Posterior cingulate gyrus (tissue), 11 donors: ENCODE results near the gene GAL3ST3.
A peak's percentile ranks its signal among the peaks of the same experiment; 100 is the strongest.
"Not testable (repeated sequence)": the region's sequence is repeated elsewhere in the genome, so short reads cannot be mapped to it uniquely, and the experiment has no call there.

ENCODE experiments used
- DNase-seq, 10 donors: peaks; one replicate each; pipeline versions ENCODE4 v3.0.0 to v3.0.0-alpha.2; 2020 to 2021; ENCODE audit warnings: mixed read lengths in 3 of 10
- intact Hi-C: fragments of 100-400 bp; cut with DNase I; formaldehyde crosslinking; loops from one replicate; pipeline ENCODE4 v1.15.1; 2023

GAL3ST3 gene, protein sequence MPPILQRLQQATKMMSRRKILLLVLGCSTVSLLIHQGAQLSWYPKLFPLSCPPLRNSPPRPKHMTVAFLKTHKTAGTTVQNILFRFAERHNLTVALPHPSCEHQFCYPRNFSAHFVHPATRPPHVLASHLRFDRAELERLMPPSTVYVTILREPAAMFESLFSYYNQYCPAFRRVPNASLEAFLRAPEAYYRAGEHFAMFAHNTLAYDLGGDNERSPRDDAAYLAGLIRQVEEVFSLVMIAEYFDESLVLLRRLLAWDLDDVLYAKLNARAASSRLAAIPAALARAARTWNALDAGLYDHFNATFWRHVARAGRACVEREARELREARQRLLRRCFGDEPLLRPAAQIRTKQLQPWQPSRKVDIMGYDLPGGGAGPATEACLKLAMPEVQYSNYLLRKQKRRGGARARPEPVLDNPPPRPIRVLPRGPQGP

DNA sequence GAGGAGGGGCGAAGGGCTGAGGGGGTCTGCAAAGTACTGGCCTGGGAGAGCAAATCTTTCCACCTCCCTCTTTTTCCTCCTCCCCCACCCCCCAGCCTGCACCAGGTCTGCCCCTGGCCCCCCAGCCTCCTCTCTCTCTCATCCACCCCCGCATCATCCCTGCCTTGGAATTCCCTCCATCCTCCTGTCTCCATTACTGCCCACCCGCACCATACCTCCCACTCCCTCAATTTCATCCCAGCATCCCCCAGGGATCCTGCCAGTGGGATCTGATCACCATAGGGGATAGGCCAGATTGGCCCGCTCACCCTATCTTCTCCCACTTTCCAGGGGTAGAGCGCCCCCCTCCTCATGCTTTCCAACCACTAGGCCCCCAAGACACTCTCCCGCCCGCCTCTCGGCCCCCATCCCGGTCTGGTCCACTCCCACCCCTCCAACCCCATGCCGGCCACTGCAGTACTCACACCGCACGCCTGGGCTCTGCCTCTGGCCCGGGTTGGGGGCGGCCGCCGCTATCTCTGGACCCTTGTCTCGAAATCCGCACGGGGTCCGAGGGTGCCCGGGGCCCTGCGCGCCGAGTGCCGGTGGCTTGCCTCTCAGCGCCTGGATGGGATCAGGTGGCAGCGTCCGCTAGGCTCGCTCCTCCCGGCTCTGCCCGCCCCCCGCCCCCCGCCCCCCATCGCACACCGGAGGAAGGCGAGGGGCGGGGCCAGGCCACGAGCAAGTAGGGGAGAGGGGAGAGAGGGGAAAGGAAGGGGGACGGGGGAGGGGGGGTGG is at the start of gene GAL3ST3:
Gene GAL3ST3 (minus strand): TSS at position 615 of the 777 bp plus-strand sequence. CDS start 3,746 bp downstream, outside the sequence.
- peak in 4 of 10 donors; percentile 15 to 89 (median 60) for DNase-seq
- intact Hi-C loops = loop anchor here (5.0 kb wide), 1 partner anchor 46 kb away; the partner anchor contains the start of genes BANF1 and EIF1AD

DNA sequence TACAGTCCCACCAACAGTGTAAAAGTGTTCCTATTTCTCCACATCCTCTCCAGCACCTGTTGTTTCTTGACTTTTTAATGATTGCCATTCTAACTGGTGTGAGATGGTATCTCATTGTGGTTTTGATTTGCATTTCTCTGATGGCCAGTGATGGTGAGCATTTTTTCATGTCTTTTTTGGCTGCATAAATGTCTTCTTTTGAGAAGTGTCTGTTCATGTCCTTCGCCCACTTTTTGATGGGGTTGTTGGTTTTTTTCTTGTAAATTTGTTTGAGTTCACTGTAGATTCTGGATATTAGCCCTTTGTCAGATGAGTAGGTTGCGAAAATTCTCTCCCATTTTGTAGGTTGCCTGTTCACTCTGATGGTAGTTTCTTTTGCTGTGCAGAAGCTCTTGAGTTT is 43.2 kb upstream of the GAL3ST3 start:
- intact Hi-C loops, DNase-seq: not testable (repeated sequence)

DNA sequence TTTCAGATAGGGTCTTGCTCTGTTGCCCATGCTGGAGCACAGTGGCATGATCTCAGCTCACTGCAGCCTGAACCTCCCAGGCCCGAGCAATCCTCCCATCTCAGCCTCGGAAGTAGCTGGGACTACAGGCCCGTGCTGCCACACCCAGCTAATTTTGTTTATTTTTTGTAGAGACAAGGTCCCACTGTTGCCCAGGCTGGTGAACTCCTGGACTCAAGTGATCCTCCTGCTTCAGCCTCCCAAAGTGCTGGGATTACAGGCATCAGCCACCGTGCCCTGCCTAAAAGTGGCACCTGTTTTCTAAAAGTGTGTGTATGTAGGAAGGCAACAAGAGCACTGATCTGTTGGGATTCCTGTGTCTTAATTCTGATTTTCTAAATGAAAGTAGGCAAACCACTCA is 41.3 kb upstream of the GAL3ST3 start:
- intact Hi-C loops = no loop called here

DNA sequence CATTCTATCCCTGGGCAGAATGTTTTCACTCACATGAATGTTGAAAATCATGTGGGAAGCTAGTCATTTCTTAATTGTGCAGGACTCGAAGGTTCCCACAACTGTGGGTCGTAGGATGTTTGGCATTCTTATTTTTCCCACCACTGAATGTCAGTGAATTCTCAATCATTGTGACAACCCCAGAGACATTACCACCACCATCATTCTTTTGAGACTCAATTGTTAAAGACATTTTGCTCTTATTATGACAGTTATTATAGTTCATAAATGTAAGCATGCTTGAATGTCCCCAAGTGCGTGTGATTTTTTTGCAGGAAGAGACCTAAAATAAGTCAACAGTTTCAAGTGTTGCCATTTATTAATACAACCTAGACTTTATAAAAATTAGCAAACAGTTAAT is 40.1 kb upstream of the GAL3ST3 start:
- intact Hi-C loops = no loop called here
- no peak for DNase-seq

More for the DNA sequence above, 41.3 kb upstream of the GAL3ST3 start:
- no peak for DNase-seq

DNA sequence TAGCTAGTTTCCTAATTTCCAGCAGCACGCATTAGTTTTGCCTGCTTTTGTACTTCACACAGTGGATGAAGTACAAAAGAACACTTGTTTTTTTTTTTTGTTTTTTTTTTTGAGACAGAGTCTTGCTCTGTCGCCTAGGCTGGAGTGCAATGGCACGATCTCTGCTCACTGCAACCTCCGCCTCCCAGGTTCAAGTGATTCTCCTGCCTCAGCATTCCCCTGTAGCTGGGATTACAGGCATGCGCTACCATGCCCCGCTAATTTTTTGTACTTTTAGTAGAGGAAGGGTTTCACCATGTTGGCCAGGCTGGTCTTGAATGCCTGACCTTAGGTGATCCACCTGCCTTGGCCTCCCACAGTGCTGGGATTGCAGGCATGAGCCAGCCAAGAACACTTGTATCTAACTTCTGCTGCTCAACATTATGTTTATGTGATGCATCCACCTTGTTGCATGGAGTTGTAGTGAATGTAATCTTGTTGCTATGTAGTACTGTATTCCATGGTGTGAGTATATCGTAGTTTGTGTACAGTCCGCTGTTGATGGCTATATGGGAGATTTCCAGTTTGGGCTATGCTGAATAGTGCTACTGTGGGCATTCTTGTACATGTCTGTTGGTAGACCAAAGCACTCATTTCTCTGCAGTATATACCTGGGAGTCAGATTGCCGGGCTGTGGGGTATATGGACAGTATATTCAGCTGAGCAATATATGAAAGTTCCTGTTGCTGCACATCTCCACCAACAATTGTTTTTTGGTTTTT is 38.4 kb upstream of the GAL3ST3 start:
- intact Hi-C loops = no loop called here

DNA sequence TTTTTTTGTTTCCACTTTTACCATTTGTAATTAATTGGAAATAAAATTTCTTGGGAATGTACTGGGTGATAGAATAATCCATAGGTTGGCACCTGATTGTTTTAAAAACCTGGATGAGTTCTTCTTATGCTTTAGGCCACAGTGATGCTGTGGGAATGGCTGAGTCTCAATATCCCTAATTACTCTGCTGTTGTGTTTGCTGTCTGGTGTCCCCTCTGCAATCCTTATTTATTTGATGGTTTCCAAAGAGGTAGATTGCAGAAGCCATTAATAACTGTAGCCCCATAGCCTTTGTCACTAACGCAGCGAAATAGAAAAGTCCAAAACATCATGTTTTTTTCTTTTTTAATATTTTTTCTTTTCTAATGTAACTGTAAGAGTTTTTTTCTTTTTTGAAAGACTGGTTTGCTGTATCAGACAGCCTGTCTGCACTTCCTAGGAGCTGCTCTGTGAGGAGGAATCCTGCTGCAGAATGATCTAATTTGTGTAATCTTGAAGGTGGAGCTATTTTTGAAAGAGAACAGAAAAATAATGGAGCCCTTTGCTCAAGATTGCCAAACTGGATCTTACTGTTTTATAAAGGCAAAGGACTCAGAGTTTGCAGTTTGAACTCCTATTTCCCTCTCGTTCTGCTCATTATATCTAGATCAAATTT is 36.0 kb upstream of the GAL3ST3 start:
- intact Hi-C loops = no loop called here
- DNase-seq = no peak

More for the DNA sequence above, 38.4 kb upstream of the GAL3ST3 start:
- DNase-seq = no peak

DNA sequence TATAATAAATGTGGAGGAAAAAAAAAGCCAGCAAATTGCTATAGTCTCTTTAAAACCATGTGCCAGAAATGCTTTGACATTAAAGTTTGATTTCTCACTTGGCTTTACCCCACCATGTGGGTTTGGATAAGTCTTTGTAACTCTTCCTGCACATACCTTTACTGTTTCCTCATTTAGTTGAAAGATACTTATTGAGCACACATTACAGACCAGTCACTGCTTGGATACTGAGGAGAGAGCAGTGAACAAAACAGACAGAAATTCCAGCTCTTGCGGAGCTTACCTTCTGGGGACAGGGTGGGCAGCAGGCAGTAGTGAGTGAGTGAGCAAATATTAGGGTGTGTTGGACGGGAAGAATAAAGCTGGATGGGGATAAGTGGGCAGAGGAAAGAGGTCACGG is 34.8 kb upstream of the GAL3ST3 start:
- intact Hi-C loops = no loop called here
- no peak for DNase-seq

DNA sequence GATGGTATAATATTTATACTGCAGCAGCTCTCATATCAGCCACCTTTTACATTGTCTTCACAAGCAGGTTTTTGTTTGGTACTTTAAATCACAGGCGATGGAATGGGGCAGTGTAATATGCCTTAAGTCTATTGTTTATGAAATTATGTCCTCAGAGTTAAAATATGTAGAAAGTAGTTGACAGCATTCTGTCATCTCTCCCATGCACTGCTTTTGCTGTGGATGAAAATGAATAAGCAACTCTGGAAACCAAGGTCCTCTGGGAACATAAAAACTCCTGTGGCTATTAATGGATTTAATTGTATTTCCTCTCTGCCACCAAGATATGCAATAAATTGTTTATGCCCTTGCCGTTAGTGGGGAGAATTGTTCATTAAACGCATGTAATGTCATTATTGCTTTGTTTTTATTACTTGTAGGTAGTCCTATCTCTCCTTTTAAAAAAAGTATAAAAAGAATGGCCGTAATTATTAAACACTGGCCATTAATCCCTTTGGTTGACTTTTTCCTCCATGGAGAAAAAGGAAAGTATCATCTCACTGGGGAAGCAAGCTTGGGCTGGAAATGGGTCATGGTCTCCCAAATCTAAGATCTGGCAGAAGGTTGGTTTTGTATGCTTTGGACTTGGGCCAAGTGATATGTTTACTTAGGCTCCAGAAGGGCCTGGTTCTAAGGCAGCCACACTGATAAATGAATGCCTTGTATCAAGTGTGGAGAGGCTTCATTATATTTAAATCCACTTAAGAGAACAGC is 34.2 kb upstream of the GAL3ST3 start:
- intact Hi-C loops = no loop called here
- no peak for DNase-seq

DNA sequence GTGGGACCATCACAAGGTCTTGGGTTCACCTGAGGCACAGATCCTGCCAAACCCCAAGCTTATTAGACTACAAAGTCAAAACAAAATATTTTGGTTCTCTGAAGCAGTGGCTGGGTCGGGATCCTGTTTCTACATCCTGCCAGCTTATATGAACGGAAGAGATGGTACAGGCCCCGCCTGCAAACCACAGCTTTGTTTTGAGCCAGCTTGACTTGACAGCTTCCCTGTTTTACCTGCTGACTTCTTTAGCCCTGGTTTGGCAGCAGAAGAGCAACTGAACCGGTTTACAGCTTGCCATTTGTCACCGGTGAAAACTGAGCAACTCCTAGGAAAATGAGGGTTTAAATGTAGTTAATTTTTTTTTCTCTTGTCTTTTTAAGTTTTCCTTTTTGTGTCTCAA is 32.5 kb upstream of the GAL3ST3 start:
- intact Hi-C loops = no loop called here
- peak in 1 of 10 donors; percentile 18 for DNase-seq

DNA sequence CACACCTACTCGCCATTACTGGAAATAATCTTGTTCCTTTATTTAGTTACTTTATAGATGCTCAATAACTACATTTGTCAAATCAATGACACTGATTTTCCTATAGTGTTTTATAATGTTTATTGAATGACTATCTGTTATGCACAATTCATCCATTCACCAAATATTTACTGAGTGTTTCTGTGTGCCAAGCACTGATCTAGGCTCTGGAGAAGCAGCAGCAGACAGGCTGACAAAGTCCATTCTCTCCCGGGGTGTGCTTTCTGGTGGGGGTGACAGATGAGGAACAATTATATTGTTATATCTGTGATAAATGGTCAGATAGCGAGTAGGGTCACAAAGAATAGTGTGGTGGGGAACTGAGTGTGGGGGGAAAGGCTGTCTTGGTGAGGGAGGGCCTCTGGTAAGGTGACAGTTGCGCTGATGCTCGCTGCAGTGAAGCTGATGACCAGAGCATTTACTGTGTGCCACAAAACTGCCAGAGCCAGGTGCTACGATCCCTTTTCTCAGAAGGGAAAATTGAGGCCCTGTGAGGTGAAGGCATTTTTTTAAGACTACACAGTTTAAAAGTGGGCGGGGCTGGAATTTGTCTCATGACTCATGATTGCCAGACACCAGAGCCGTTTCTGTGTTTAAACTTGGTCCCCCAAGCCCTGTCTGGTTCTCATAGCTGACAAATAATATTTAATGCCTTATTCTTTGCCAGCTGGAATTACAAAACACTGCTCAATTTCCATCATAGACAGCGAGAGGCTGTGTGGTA is 31.3 kb upstream of the GAL3ST3 start:
- DNase-seq = no peak
- intact Hi-C loops = no loop called here

DNA sequence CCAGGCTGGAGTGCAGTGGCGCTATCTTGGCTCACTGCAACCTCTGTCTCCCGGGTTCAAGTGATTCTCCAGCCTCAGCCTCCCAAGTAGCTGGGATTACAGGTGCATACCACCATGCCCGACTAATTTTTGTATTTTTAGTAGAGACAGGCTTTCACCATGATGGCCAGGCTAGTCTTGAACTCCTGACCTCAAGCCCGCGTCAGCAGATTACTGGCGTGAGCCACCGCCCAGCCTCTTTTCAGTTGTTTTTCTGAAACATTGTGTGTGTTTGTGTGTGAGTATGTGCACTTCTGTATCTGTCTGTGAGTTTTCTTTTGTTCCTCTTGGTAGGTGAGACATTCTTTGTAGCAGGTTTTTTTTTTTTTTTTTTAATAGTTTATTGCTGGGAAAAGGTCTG is 30.0 kb upstream of the GAL3ST3 start:
- intact Hi-C loops, DNase-seq: not testable (repeated sequence)

DNA sequence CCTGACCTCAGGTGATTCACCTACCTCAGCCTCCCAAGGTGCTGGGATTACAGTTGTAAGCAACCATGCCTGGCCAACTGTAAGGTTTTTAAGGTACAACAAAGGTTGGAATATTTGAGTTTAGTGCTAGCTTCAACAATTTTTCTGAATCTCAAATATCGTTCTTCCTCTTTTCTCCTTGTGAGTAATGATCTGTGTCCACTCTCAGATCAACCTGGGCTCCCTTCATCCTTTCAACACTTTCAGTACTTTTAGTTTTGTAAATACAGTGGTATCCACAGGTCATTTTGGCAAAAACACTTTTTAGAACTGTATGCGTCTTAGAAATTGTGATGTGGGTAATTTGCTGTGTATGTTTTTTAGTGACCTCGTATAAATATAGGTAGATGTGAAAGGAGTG is 29.0 kb upstream of the GAL3ST3 start:
- intact Hi-C loops = no loop called here
- DNase-seq = no peak

DNA sequence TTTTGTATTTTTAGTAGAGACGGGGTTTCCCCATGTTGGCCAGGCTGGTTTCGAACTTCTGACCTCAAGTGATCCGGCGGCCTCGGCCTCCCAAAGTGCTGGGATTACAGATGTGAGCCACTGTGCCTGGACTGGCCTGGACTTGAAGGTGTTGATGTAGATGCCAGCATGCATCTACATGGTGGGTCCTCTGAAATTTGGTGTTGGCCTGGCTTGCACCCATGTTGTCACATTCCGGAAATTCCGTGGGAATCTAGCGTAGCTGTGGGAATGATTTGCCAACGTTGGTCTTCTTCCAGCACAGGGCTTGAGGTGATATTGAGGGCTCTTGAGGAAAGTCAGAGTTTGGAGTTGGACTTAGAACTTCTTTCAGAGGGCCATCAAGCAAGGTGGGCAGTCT is 27.6 kb upstream of the GAL3ST3 start:
- no peak for DNase-seq
- intact Hi-C loops = no loop called here

DNA sequence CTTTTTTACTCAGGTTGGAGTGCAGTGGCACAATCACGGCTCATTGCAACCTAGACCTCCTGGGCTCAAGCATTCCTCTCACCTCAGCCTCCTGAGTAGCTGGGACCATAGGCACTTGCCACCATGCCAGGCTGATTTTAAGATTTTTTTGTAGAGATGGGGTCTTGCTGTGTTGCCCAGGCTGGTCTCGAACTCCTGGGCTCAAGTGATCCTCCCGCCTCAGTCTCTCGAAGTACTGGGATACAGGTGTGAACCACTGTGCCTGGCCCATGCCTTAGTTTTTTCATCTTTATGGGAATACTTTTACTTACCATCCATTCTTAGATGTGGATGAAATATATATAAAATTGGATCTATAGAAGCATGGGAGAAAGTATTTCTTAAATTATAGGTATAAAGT is 26.3 kb upstream of the GAL3ST3 start:
- DNase-seq = no peak
- intact Hi-C loops = no loop called here

DNA sequence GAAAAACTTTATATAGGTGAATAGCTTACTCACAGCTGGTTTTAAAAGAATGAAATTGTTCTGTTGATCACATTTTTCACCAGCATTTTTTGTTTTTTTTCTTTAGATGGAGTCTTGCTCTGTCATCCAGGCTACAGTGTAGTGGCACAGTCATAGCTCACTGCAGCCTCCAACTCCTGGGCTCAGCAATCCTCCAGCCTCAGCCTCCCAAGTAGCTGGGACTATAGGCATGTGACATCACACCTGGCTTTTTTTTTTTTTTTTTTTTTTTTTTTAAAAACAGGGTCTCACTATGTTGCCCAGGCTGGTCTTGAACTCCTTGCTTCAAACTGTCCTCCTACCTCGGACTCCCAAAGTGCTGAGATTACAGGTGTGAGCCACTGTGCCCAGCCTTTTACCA is 24.7 kb upstream of the GAL3ST3 start:
- DNase-seq = no peak
- intact Hi-C loops = no loop called here

DNA sequence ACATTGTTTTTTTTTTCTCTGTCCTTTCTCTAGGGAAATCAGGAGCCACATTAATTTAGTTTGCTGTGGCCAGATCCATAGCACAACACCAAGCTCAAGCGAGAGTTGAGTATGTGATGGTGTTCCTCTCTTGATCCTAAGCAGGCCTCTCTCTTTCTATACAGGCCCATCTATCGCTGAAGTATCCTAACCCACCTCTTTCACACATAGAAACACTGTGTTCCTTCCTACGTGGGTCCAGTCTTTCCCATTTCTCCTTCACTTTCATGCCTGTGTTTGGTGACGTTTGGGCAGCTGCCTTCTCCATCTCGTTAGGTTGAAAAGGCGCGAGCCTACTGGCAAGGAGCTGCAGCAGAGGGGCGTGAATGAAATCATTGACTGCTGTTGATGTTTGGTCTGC is 23.6 kb upstream of the GAL3ST3 start:
- no peak for DNase-seq
- intact Hi-C loops = no loop called here

DNA sequence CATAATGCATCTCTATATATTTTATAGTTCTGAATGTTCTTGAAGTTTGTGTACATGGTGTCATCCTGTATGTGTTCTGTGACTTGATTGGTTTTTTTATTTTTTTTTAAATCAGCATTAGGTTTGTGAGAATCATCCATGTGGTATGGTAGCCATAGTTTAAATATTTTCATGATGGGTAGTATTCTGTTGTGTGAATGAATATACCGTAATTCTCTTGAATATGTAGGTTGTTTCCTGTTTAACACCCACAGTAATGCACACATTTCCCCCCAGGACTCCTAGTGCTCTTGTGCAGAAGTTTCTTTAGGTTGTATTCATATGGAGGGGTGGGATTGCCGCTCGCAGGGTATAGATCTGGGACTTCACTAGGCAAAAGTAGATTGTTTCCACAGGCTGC is 23.1 kb upstream of the GAL3ST3 start:
- intact Hi-C loops = no loop called here
- DNase-seq = no peak

DNA sequence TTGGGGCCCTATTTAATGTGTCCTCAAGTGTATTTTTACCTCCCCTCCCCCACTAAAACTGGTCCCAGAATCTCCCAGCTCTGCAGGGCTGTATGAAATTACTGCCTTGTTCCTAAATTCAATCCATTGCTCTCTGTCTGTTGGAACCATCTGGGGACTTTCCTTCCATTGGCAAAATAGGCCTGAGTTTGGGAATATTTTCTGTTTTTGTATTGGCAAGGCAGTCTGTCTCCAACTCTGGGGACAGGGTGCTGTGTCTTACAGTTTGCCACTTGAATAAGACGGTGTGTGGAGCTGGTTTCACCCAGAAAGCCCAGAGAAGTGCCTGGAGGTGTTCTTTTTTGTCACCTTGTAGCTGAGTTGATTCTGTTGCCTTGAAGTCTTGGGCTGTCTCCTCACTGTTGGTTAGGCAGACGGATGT is 22.4 kb upstream of the GAL3ST3 start:
- intact Hi-C loops = no loop called here
- DNase-seq = no peak
